Hepatocyte (in vitro differentiated cells): ENCODE measurements around the gene TFF2. TPM values are rescaled to one million over a fixed set of nuclear protein-coding genes. Genes with fewer than 3 reads are reported as not detected.

Experiments
- DNase-seq: peaks from one replicate; pipeline ENCODE4 v3.0.0-alpha.2; 2016; ENCODE audit warnings: low spot score
- H2AFZ ChIP-seq: fragments of 200-600 bp; sonication (generic); 2 replicates; pipeline ENCODE4 v1.6.0; 2016; ENCODE audit warnings: antibody characterized with exemption, mild to moderate bottlenecking
- H3K27ac ChIP-seq: fragments of 200-600 bp; sonication (generic); 2 replicates; pipeline ENCODE4 v1.5.1; 2016; ENCODE audit warnings: mild to moderate bottlenecking
- H3K27me3 ChIP-seq: fragments of 200-600 bp; sonication (generic); 2 replicates; pipeline ENCODE4 v1.6.1; 2016
- H3K36me3 ChIP-seq: fragments of 200-600 bp; sonication (generic); replicated peaks from 2 replicates; pipeline ENCODE4 v1.5.1; 2016; ENCODE audit warnings: low read depth; ENCODE audit not compliant: insufficient read depth
- H3K4me1 ChIP-seq: fragments of 200-600 bp; sonication (generic); 2 replicates; pipeline ENCODE4 v1.5.1; 2016; ENCODE audit warnings: mild to moderate bottlenecking, moderate library complexity; ENCODE audit not compliant: insufficient read depth
- H3K4me2 ChIP-seq: fragments of 200-600 bp; sonication (generic); 2 replicates; pipeline ENCODE4 v1.6.0; 2016
- H3K4me3 ChIP-seq: fragments of 200-600 bp; sonication (generic); 2 replicates; pipeline ENCODE4 v1.5.1; 2016; ENCODE audit warnings: mild to moderate bottlenecking
- H3K79me2 ChIP-seq: fragments of 200-600 bp; sonication (generic); 2 replicates; pipeline ENCODE4 v1.6.0; 2017; ENCODE audit warnings: mild to moderate bottlenecking
- H3K9me2 ChIP-seq: fragments of 200-600 bp; sonication (generic); replicated peaks from 2 replicates; pipeline ENCODE4 v1.6.0; 2017; ENCODE audit warnings: mild to moderate bottlenecking; ENCODE audit not compliant: insufficient read depth
- H3K9me3 ChIP-seq: fragments of 200-600 bp; sonication (generic); 2 replicates; pipeline ENCODE4 v1.5.1; 2016; ENCODE audit warnings: low read depth, mild to moderate bottlenecking
- H4K20me1 ChIP-seq: fragments of 200-600 bp; sonication (generic); 2 replicates; pipeline ENCODE4 v1.6.0; 2016; ENCODE audit warnings: mild to moderate bottlenecking; ENCODE audit not compliant: insufficient read depth, poor library complexity, severe bottlenecking
- CTCF ChIP-seq: fragments of 200-600 bp; sonication (generic); IDR thresholded peaks from 2 replicates; pipeline ENCODE4 v1.5.1; 2016; ENCODE audit warnings: antibody characterized with exemption, mild to moderate bottlenecking; ENCODE audit not compliant: poor library complexity
- EZH2 ChIP-seq: fragments of 200-600 bp; sonication (generic); IDR thresholded peaks from 2 replicates; pipeline ENCODE4 v1.6.1; 2016; ENCODE audit warnings: antibody characterized with exemption, mild to moderate bottlenecking, borderline replicate concordance
- EZH2phosphoT487 ChIP-seq: fragments of 200-600 bp; sonication (generic); IDR thresholded peaks from one replicate; pipeline ENCODE4 v1.6.1; 2018; ENCODE audit warnings: antibody characterized with exemption, mild to moderate bottlenecking, low read depth, moderate library complexity; ENCODE audit not compliant: unreplicated experiment, severe bottlenecking
- WGBS: methylation state at CpG from one replicate; pipeline ENCODE4 v1.1.6; 2016; ENCODE audit warnings: low lambda C conversion rate; ENCODE audit errors: missing lambda C conversion rate; 5-methylcytosine and 5-hydroxymethylcytosine counted together
- polyA plus RNA-seq: library from polyadenylated mRNA; unstranded; fragments of >200 nt; fragmentation: Nextera tagmentation; extraction: Ambion mirVana; gene quantifications from 2 replicates; pipeline ENCODE4 v1.2.1, GENCODE V29; 2016
- total RNA-seq: library from RNA; depleted of rRNA; stranded (reverse); fragments of >200 nt; gene quantifications from 2 replicates; pipeline ENCODE4 v1.2.3, GENCODE V29; 2014

TFF2 gene
- total and polyA plus RNA-seq, 2 experiments from 2014 or later, result 23.9 to 28.1 TPM

- TF ChIP-seq EZH2phosphoT487 (no peak), EZH2 (no peak), CTCF (no peak)
Observed at GRCh38 chr21:42395302-42395701, 44.5 kb upstream of the TFF2 start.

GRCh38 chr21:42393443-42393950, 42.7 kb upstream of the TFF2 start:
- Histone ChIP-seq H3K4me3 (no peak overlapping the region), H3K27ac (no peak overlapping the region), H3K27me3 (no peaks in the 10 kb centered on the region), H2AFZ (no peak overlapping the region), H3K9me3 (no peaks in the 10 kb centered on the region), H3K4me2 (no peak overlapping the region), H3K36me3 (no peaks in the 10 kb centered on the region), H3K9me2 (no peaks in the 10 kb centered on the region), H3K4me1 (no peaks in the 10 kb centered on the region), H3K79me2 (no peaks in the 10 kb centered on the region), H4K20me1 (no peaks in the 10 kb centered on the region)
- TF ChIP-seq CTCF (no peak), EZH2phosphoT487 (no peak), EZH2 (no peak)
- no peak for DNase-seq
- 85% methylated on average over 8 of the region's 8 CpGs for WGBS

More at GRCh38 chr21:42395302-42395701, 44.5 kb upstream of the TFF2 start:
- no peaks in the 10 kb centered on the region for H3K36me3 ChIP-seq
- WGBS, result 94% methylated on average over 11 of the region's 11 CpGs
- no peaks in the 10 kb centered on the region for H3K79me2 ChIP-seq
- no peak overlapping the region for H3K4me3 ChIP-seq
- no peaks in the 10 kb centered on the region for H3K9me2 ChIP-seq
- no peak overlapping the region for H3K4me2 ChIP-seq
- H3K27ac ChIP-seq, result no peak overlapping the region
- no peaks in the 10 kb centered on the region for H3K4me1 ChIP-seq
- H3K9me3 ChIP-seq, result no peaks in the 10 kb centered on the region
- no peak overlapping the region for H2AFZ ChIP-seq
- no peaks in the 10 kb centered on the region for H3K27me3 ChIP-seq
- no peaks in the 10 kb centered on the region for H4K20me1 ChIP-seq
- no peak for DNase-seq

GRCh38 chr21:42392731-42393442, 42.1 kb upstream of the TFF2 start:
- no peak for DNase-seq
- Histone ChIP-seq H3K27ac (no peak overlapping the region), H4K20me1 (no peaks in the 10 kb centered on the region), H3K9me3 (no peaks in the 10 kb centered on the region), H3K9me2 (no peaks in the 10 kb centered on the region), H3K4me2 (no peak overlapping the region), H2AFZ (no peak overlapping the region), H3K27me3 (no peaks in the 10 kb centered on the region), H3K79me2 (no peaks in the 10 kb centered on the region), H3K36me3 (no peaks in the 10 kb centered on the region), H3K4me1 (no peaks in the 10 kb centered on the region), H3K4me3 (no peak overlapping the region)
- TF ChIP-seq EZH2phosphoT487, result no peak
- no peak for TF ChIP-seq CTCF
- no peak for TF ChIP-seq EZH2
- WGBS, result 89% methylated on average over 17 of the region's 17 CpGs
